ENCODE measurements around the gene NDUFC2. TPM values are rescaled to one million over a fixed set of nuclear protein-coding genes. Genes with fewer than 3 reads are reported as not detected.
A peak's percentile ranks its signal among the peaks of the same experiment; 100 is the strongest.

Gene NDUFC2
- total and polyA plus RNA-seq, 2 of the 13 experiments (the other 11 are each of a cell fraction or from before 2014, with no cell fraction given) = 256 to 363 TPM

DNA sequence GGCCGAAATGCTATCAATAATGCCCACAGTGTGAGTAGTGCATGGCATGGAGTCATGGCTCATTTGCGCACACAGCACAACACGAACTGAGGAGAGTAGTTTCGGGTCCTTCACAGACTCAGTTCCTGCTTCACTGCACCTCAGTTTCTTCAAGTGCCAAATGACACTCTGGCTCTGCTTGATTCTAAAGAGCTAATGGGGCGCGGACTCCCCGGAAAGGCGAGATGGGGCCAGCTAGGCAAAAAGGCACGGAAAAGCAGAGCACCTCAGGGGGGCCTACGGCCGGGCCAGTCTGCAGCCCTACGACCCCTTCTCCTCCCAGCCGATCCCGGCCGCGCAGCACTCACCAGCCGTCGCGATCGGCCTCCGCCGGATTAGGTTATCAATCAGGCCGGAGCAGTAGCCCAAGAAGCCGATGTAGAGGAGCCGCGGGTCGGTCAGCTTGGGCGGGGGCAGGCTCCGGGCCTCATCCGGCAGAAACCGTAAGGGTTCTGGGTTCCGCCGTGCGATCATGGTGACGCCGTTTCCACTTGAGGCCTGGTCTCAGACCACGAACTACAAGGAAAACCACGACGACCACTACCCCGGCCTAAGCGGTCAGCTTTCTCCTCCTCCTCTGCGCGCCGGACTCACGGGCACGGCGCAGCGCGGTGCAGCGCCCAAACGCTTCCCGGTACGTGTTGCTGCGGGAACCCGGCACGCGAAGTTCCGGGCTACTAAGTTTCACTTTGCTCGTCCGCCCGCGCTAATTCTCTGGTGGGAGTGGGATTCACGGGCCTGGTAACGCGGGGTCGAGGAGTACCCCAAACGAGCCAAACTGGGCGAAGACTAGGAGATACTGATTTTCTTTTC, at the start of gene NDUFC2 (continued):
- TF ChIP-seq MTF1 (CRISPR knock-in tag; IDR thresholded peaks at IDR 0.05) = peak; percentile 54; the same call in 1 of the 2 replicates
- no peak for TF ChIP-seq ZNF598 (CRISPR knock-in tag; IDR thresholded peaks at IDR 0.05; ENCODE audit: borderline replicate concordance)
- TF ChIP-seq, protein P1, sequence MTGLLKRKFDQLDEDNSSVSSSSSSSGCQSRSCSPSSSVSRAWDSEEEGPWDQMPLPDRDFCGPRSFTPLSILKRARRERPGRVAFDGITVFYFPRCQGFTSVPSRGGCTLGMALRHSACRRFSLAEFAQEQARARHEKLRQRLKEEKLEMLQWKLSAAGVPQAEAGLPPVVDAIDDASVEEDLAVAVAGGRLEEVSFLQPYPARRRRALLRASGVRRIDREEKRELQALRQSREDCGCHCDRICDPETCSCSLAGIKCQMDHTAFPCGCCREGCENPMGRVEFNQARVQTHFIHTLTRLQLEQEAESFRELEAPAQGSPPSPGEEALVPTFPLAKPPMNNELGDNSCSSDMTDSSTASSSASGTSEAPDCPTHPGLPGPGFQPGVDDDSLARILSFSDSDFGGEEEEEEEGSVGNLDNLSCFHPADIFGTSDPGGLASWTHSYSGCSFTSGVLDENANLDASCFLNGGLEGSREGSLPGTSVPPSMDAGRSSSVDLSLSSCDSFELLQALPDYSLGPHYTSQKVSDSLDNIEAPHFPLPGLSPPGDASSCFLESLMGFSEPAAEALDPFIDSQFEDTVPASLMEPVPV (CRISPR knock-in tag; IDR thresholded peaks at IDR 0.05) = no peak
- TF ChIP-seq TAF1 (CRISPR knock-in tag; IDR thresholded peaks at IDR 0.05) = peak; percentile 98
- TF ChIP-seq TOPORS (CRISPR knock-in tag; IDR thresholded peaks at IDR 0.05) = peak; percentile 78; the same call in 1 of the 2 replicates
- TF ChIP-seq NFYC (CRISPR knock-in tag; IDR thresholded peaks at IDR 0.05) = peak; percentile 50
- peak; percentile 83; the same call in 1 of the 2 replicates for TF ChIP-seq SSRP1 (CRISPR knock-in tag; IDR thresholded peaks at IDR 0.05)
- 0 out of 2 replicates have a peak, but pooled peaks have one; percentile 31 for TF ChIP-seq ZNF577 (CRISPR knock-in tag; IDR thresholded peaks at IDR 0.05; ENCODE audit: borderline replicate concordance, low read depth)
- peak; percentile 66; the same call in 1 of the 2 replicates for TF ChIP-seq MXD1 (CRISPR knock-in tag; IDR thresholded peaks at IDR 0.05)
- TF ChIP-seq MBD4 (IDR thresholded peaks at IDR 0.05; ENCODE audit: borderline replicate concordance, low read length) = peak; percentile 82; the same call in 1 of the 2 replicates
- peak; percentile 70 for TF ChIP-seq NCOA2 (CRISPR knock-in tag; IDR thresholded peaks at IDR 0.05)
- peak; percentile 76; the same call in 1 of the 2 replicates for TF ChIP-seq AFF4 (CRISPR knock-in tag; IDR thresholded peaks at IDR 0.05)
- peak; percentile 59; the same call in 1 of the 2 replicates for TF ChIP-seq ZNF230 (CRISPR knock-in tag; IDR thresholded peaks at IDR 0.05)
- TF ChIP-seq, protein P2, sequence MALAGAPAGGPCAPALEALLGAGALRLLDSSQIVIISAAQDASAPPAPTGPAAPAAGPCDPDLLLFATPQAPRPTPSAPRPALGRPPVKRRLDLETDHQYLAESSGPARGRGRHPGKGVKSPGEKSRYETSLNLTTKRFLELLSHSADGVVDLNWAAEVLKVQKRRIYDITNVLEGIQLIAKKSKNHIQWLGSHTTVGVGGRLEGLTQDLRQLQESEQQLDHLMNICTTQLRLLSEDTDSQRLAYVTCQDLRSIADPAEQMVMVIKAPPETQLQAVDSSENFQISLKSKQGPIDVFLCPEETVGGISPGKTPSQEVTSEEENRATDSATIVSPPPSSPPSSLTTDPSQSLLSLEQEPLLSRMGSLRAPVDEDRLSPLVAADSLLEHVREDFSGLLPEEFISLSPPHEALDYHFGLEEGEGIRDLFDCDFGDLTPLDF (CRISPR knock-in tag; IDR thresholded peaks at IDR 0.05) = peak; percentile 70
- TF ChIP-seq RAD21 (CRISPR knock-in tag; IDR thresholded peaks at IDR 0.05) = peak; percentile 66
- TF ChIP-seq ZBTB21 (CRISPR knock-in tag; IDR thresholded peaks at IDR 0.05) = peak; percentile 46; the same call in 1 of the 2 replicates
- TF ChIP-seq, protein P3, sequence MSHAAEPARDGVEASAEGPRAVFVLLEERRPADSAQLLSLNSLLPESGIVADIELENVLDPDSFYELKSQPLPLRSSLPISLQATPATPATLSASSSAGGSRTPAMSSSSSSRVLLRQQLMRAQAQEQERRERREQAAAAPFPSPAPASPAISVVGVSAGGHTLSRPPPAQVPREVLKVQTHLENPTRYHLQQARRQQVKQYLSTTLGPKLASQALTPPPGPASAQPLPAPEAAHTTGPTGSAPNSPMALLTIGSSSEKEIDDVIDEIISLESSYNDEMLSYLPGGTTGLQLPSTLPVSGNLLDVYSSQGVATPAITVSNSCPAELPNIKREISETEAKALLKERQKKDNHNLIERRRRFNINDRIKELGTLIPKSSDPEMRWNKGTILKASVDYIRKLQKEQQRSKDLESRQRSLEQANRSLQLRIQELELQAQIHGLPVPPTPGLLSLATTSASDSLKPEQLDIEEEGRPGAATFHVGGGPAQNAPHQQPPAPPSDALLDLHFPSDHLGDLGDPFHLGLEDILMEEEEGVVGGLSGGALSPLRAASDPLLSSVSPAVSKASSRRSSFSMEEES (CRISPR knock-in tag; IDR thresholded peaks at IDR 0.05) = peak; percentile 81; the same call in 1 of the 2 replicates
- 0 out of 2 replicates have a peak, but pooled peaks have one; percentile 47 for TF ChIP-seq ARNTL (CRISPR knock-in tag; IDR thresholded peaks at IDR 0.05)
- peak; percentile 61 for TF ChIP-seq HCFC1 (IDR thresholded peaks at IDR 0.05; ENCODE audit: low read depth, low read length)
